Spleen (tissue), 7 donors: ENCODE measurements around the gene BMPER.

Source experiments
- CTCF ChIP-seq, 11 experiments: fragments of 200-600 bp in 7 of 11; fragments of 450-650 bp in 4 of 11; sonication (generic) in 4 of 11; IDR thresholded peaks in 8 of 11; conservative IDR thresholded peaks in 3 of 11; 1 replicate in 7 of 11; 2 replicates in 4 of 11; pipeline versions ENCODE4 v1.4.0 to v1.8.0; 2016 to 2021; ENCODE audit warnings: antibody characterized with exemption in 11 of 11, inconsistent platforms in 4 of 11, mild to moderate bottlenecking in 1 of 11
- POLR2A ChIP-seq, 3 donors: fragments of 450-650 bp; IDR thresholded peaks; one replicate each; pipeline ENCODE4 v1.5.1; 2017; ENCODE audit warnings: antibody characterized with exemption in 3 of 3, mild to moderate bottlenecking in 1 of 3
- donor health status: DM: no; HTN: no; CAD: no; lungs with moderate emphysema.
- donor health status: DM: no; HTN: no; CAD: no.
- donor health status: DM: no; HTN: no; CAD: no.

- TF ChIP-seq CTCF (IDR thresholded peaks at IDR 0.05 in 8 of 11, conservative IDR thresholded peaks at IDR 0.05 in 3 of 11) = no peak
- TF ChIP-seq POLR2A (IDR thresholded peaks at IDR 0.05) = no peak
These were observed 35.2 kb upstream of the BMPER start for GRCh38 chr7:33870120-33870519.
